PC-9 (cell line): Measurements from ENCODE around the gene LACTB. TPM values are rescaled to one million over a fixed set of nuclear protein-coding genes. Genes with fewer than 3 reads are reported as not detected.

Experiments
- BruUV-seq: library from RNA; stranded (reverse); fragments of 400-500 nt; replicated peaks from 2 replicates; lab custom pipeline; 2021; lab: Mats Ljungman, UMichigan
- CTCF ChIA-PET: fragments of 300-600 bp; sonication (Branson Sonifier 250); formaldehyde crosslinking; loops from one replicate; lab custom pipeline; 2022; ENCODE audit warnings: antibody characterized with exemption; lab: Charles Lee
- POLR2A ChIA-PET: fragments of 300-600 bp; sonication (Branson Sonifier 250); formaldehyde crosslinking; loops from one replicate; lab custom pipeline; 2022; ENCODE audit warnings: antibody characterized with exemption; ENCODE audit not compliant: unreplicated experiment; lab: Charles Lee
- DNase-seq, 2 experiments: peaks; one replicate each; pipeline versions ENCODE4 v3.0.0 to v3.0.0-alpha.2; 2015 to 2022; ENCODE audit warnings: mixed read lengths in 1 of 2
- H2AFZ ChIP-seq: fragments of 200-600 bp; sonication (generic); 2 replicates; pipeline ENCODE4 v1.8.1; 2017; ENCODE audit warnings: antibody characterized with exemption
- H3F3A ChIP-seq: fragments of 200-600 bp; sonication (generic); 2 replicates; pipeline ENCODE4 v1.8.1; 2017; ENCODE audit warnings: antibody characterized with exemption, mild to moderate bottlenecking, low read depth; ENCODE audit not compliant: insufficient read depth
- H3K27ac ChIP-seq: fragments of 200-600 bp; sonication (generic); 2 replicates; pipeline ENCODE4 v1.6.1; 2016; ENCODE audit warnings: mixed run types
- H3K27me3 ChIP-seq: fragments of 200-600 bp; sonication (generic); 2 replicates; pipeline ENCODE4 v1.6.1; 2016; ENCODE audit warnings: low read depth, mixed run types; ENCODE audit not compliant: insufficient read depth
- H3K36me3 ChIP-seq: fragments of 200-600 bp; sonication (generic); 2 replicates; pipeline ENCODE4 v1.6.1; 2016; ENCODE audit warnings: low read depth, mixed run types
- H3K4me1 ChIP-seq: fragments of 200-600 bp; sonication (generic); replicated peaks from 2 replicates; pipeline ENCODE4 v1.6.1; 2016; ENCODE audit warnings: mixed run types; ENCODE audit not compliant: insufficient read depth
- H3K4me2 ChIP-seq: fragments of 200-600 bp; sonication (generic); 2 replicates; pipeline ENCODE4 v1.6.1; 2017; ENCODE audit warnings: mixed run types
- H3K4me3 ChIP-seq: fragments of 200-600 bp; sonication (generic); 2 replicates; pipeline ENCODE4 v1.6.1; 2016; ENCODE audit warnings: mixed run types
- H3K79me2 ChIP-seq: fragments of 200-600 bp; sonication (generic); 2 replicates; pipeline ENCODE4 v1.6.1; 2017; ENCODE audit warnings: low read depth, mixed run types
- H3K9me2 ChIP-seq: fragments of 200-600 bp; sonication (generic); 2 replicates; pipeline ENCODE4 v1.8.1; 2017; ENCODE audit warnings: mild to moderate bottlenecking; ENCODE audit not compliant: insufficient read depth
- H3K9me3 ChIP-seq: fragments of 200-600 bp; sonication (generic); 2 replicates; pipeline ENCODE4 v1.8.1; 2016; ENCODE audit warnings: low read depth; ENCODE audit not compliant: insufficient read depth
- H4K20me1 ChIP-seq: fragments of 200-600 bp; sonication (generic); 2 replicates; pipeline ENCODE4 v1.8.1; 2017; ENCODE audit not compliant: insufficient read depth
- CTCF ChIP-seq: fragments of 200-600 bp; sonication (generic); conservative IDR thresholded peaks from 2 replicates; pipeline ENCODE4 v1.6.1; 2017; ENCODE audit warnings: mixed run types, antibody characterized with exemption, mild to moderate bottlenecking, moderate library complexity
- EZH2 ChIP-seq: fragments of 200-600 bp; sonication (generic); IDR thresholded peaks from 2 replicates; pipeline ENCODE4 v1.8.0; 2017; ENCODE audit warnings: antibody characterized with exemption, low read depth
- intact Hi-C: fragments of 100-400 bp; cut with micrococcal nuclease; formaldehyde crosslinking; loops from one replicate; pipeline ENCODE4 v1.10.0; 2022; ENCODE audit not compliant: unreplicated experiment
- total RNA-seq: library from RNA; stranded (reverse); gene quantifications from 2 replicates; pipeline ENCODE4 v1.2.3, GENCODE V29; 2021

The LACTB gene
- total RNA-seq, 1 experiment from 2014 or later = 17.1 TPM

GRCh38 chr15:63114465-63114864, 7.2 kb upstream of the LACTB start:
- no peak for DNase-seq
- Histone ChIP-seq H3K4me3 (no peak overlapping the region), H3K4me2 (no peak overlapping the region), H3K79me2 (no peaks in the 10 kb centered on the region), H3K9me3 (no peaks in the 10 kb centered on the region), H3K27me3 (no peaks in the 10 kb centered on the region), H3F3A (no peaks in the 10 kb centered on the region), H3K36me3 (no peaks in the 10 kb centered on the region), H3K9me2 (no peaks in the 10 kb centered on the region), H4K20me1 (no peaks in the 10 kb centered on the region), H3K4me1 (no peaks in the 10 kb centered on the region), H2AFZ (no peak overlapping the region), H3K27ac (no peak overlapping the region)
- CTCF ChIA-PET = no interaction called here
- BruUV-seq = no TSS peak
- intact Hi-C loops = no loop called here
- POLR2A ChIA-PET = no interaction called here
- no peak for TF ChIP-seq CTCF
- no peak for TF ChIP-seq EZH2

DNA sequence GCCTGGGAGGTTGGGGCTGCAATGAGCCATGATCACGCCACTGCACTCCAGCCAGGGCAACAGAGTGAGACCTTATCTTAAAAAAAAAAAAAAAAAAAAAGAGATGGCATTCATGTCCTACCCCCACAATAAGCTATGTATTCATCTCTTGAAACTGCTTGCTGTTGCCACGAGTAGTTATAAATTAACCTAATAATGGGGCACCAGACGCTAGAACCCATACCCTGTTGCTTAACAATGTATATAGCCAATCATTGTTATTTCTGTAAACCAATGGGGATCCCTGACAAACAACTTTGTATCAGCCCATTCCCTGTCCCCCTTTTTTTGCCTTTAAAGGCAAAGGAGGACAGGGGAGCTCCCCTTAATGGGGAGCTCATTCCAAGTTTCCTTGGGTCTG, 2.8 kb upstream of the LACTB start:
- H4K20me1 ChIP-seq = no peaks in the 10 kb centered on the region
- H3K4me2 ChIP-seq = no peak overlapping the region
- no peaks in the 10 kb centered on the region for H3K9me3 ChIP-seq
- ChIA-PET CTCF (no interaction called here), POLR2A (no interaction called here)
- H3K79me2 ChIP-seq = no peaks in the 10 kb centered on the region
- no peaks in the 10 kb centered on the region; the same call in 1 of the 2 replicates for H3K4me1 ChIP-seq
- no peak overlapping the region for H3K27ac ChIP-seq
- no peaks in the 10 kb centered on the region for H3K36me3 ChIP-seq
- no peaks in the 10 kb centered on the region for H3K9me2 ChIP-seq
- BruUV-seq = no TSS peak
- no peak overlapping the region for H2AFZ ChIP-seq
- no peak for DNase-seq
- H3F3A ChIP-seq = no peaks in the 10 kb centered on the region
- no peaks in the 10 kb centered on the region for H3K27me3 ChIP-seq
- intact Hi-C loops = no loop called here
- H3K4me3 ChIP-seq = no peak overlapping the region
- TF ChIP-seq CTCF = no peak
- no peak for TF ChIP-seq EZH2

GRCh38 chr15:63122002-63122875, 578 bp downstream of the LACTB start:
- Histone ChIP-seq H3F3A (no peaks in the 10 kb centered on the region; the same call in 1 of the 2 replicates), H3K9me3 (no peaks in the 10 kb centered on the region), H3K36me3 (no peaks in the 10 kb centered on the region), H3K4me2 (peak overlapping the region; percentile 87), H3K27me3 (no peaks in the 10 kb centered on the region), H4K20me1 (no peaks in the 10 kb centered on the region), H3K9me2 (no peaks in the 10 kb centered on the region), H3K27ac (no peak overlapping the region), H3K4me1 (no peaks in the 10 kb centered on the region; the same call in 1 of the 2 replicates), H3K4me3 (peak overlapping the region; percentile 77), H2AFZ (peak overlapping the region; percentile 95), H3K79me2 (no peaks in the 10 kb centered on the region)
- TF ChIP-seq EZH2 (no peak), CTCF (peak; percentile 58; the same call in 1 of the 2 replicates)
- POLR2A ChIA-PET = interaction anchor here (0.7 kb wide), 1 partner anchor 8 kb away, joined by 3 read pairs; no protein-coding TSS in a partner anchor
- CTCF ChIA-PET = no interaction called here
- DNase-seq = peak; percentile 66 to 88
- no TSS peak for BruUV-seq
- intact Hi-C loops = no loop called here
